GM12878 (cell line): ENCODE measurements around the gene KCNN3.

Experiments
- CBX3 ChIP-seq: fragments of 200-600 bp; sonication (generic); IDR thresholded peaks from 2 replicates; pipeline ENCODE4 v1.6.1; 2016; ENCODE audit warnings: low read depth, borderline replicate concordance
- CEBPB ChIP-seq, 2 experiments: fragments of 150-350 bp in 1 of 2; IDR thresholded peaks; 2 replicates each; pipeline ENCODE4 v1.6.1; 2012 to 2014; ENCODE audit warnings: low read depth in 2 of 2, low read length in 2 of 2, borderline replicate concordance in 1 of 2, inconsistent platforms in 1 of 2
- CTCF ChIP-seq, 3 experiments: IDR thresholded peaks in 2 of 3; conservative IDR thresholded peaks in 1 of 3; 2 replicates each; pipeline ENCODE4 v1.5.1; 2011; ENCODE audit warnings: low read depth in 3 of 3, low read length in 3 of 3, mild to moderate bottlenecking in 3 of 3, control low read depth in 2 of 3, moderate library complexity in 2 of 3, inconsistent platforms in 1 of 3, mixed read lengths in 1 of 3; ENCODE audit not compliant: control insufficient read depth in 2 of 3, insufficient read depth in 1 of 3; ENCODE audit errors: extremely low read depth in 1 of 3
- EP300 ChIP-seq, 2 experiments: fragments of 150-350 bp in 1 of 2; IDR thresholded peaks; 2 replicates each; pipeline ENCODE4 v1.6.1; 2011 to 2012; ENCODE audit warnings: low read depth in 2 of 2, low read length in 2 of 2, borderline replicate concordance in 1 of 2, improper control_type of control experiment in 1 of 2, inconsistent platforms in 1 of 2; ENCODE audit not compliant: control insufficient read depth in 1 of 2
- FOXM1 ChIP-seq: IDR thresholded peaks from 2 replicates; pipeline ENCODE4 v1.6.1; 2012; ENCODE audit warnings: low read depth, mild to moderate bottlenecking, inconsistent platforms, low read length, moderate library complexity
- JUND ChIP-seq: IDR thresholded peaks from 2 replicates; pipeline ENCODE4 v1.6.1; 2012; ENCODE audit warnings: low read depth, mild to moderate bottlenecking, low read length, improper control_type of control experiment, moderate library complexity
- LARP7 ChIP-seq: fragments of 450-650 bp; IDR thresholded peaks from 2 replicates; pipeline ENCODE4 v1.6.1; 2017; ENCODE audit warnings: mild to moderate bottlenecking
- MAX ChIP-seq: IDR thresholded peaks from 2 replicates; pipeline ENCODE4 v1.6.1; 2012; ENCODE audit warnings: low read depth, low read length, improper control_type of control experiment
- MXI1 ChIP-seq: fragments of 150-350 bp; IDR thresholded peaks from 2 replicates; pipeline ENCODE4 v1.6.1; 2011; ENCODE audit warnings: low read depth, mild to moderate bottlenecking, inconsistent platforms, low read length, improper control_type of control experiment
- POLR2A ChIP-seq: IDR thresholded peaks from 2 replicates; pipeline ENCODE4 v1.6.1; 2011; ENCODE audit warnings: low read depth, mild to moderate bottlenecking, low read length
- SMARCA5 ChIP-seq: fragments of 450-650 bp; IDR thresholded peaks from 2 replicates; pipeline ENCODE4 v1.6.1; 2017; ENCODE audit warnings: mild to moderate bottlenecking
- SMC3 ChIP-seq: IDR thresholded peaks from 2 replicates; pipeline ENCODE4 v1.6.1; 2011; ENCODE audit warnings: low read length, improper control_type of control experiment, borderline replicate concordance
- SRF ChIP-seq, 2 experiments: IDR thresholded peaks; 2 replicates each; pipeline ENCODE4 v1.6.1; 2011; ENCODE audit warnings: low read depth in 2 of 2, low read length in 2 of 2, mild to moderate bottlenecking in 1 of 2, moderate library complexity in 1 of 2

GRCh38 chr1:154760469-154760933 lies 109.6 kb downstream of the KCNN3 start:
- TF ChIP-seq POLR2A, result no peak
- TF ChIP-seq LARP7, result no peak
- TF ChIP-seq CTCF (IDR thresholded peaks at IDR 0.05 in 2 of 3, conservative IDR thresholded peaks at IDR 0.05 in 1 of 3; ENCODE audit: control insufficient read depth in 2 of 3, extremely low read depth in 1 of 3, insufficient read depth in 1 of 3, low read depth in 3 of 3, low read length in 3 of 3), result peak; percentile 50 to 70 (median 61)
- no peak for TF ChIP-seq SMARCA5
- TF ChIP-seq MAX, result no peak
- no peak for TF ChIP-seq MXI1
- TF ChIP-seq FOXM1, result no peak
- TF ChIP-seq SMC3, result peak; percentile 48; the same call in 1 of the 2 replicates
- TF ChIP-seq EP300 (IDR thresholded peaks at IDR 0.05; ENCODE audit: borderline replicate concordance in 1 of 2, control insufficient read depth in 1 of 2, low read depth in 2 of 2, low read length in 2 of 2), result no peak
- TF ChIP-seq SRF (IDR thresholded peaks at IDR 0.05; ENCODE audit: low read depth in 2 of 2, low read length in 2 of 2), result no peak
- TF ChIP-seq CEBPB (IDR thresholded peaks at IDR 0.05; ENCODE audit: borderline replicate concordance in 1 of 2, low read depth in 2 of 2, low read length in 2 of 2), result no peak
- TF ChIP-seq JUND, result no peak
- no peak for TF ChIP-seq CBX3
